HG02938 (cell line): Measurements from ENCODE around the gene RAD23B.
"Not testable (repeated sequence)": the region's sequence is repeated elsewhere in the genome, so short reads cannot be mapped to it uniquely, and the experiment has no call there.

ENCODE experiments used
- ATAC-seq: cut with Tn5 transposase; IDR thresholded peaks from one replicate; pipeline ENCODE4 v1.9.1; 2021; ENCODE audit warnings: mild to moderate bottlenecking, moderate library complexity; ENCODE audit not compliant: unreplicated experiment

RAD23B gene

GRCh38 chr9:107288701-107289100 lies 5.6 kb downstream of the RAD23B start:
- ATAC-seq = no peak

- ATAC-seq = no peak
Measured at GRCh38 chr9:107290619-107291018, 7.5 kb downstream of the RAD23B start.

GRCh38 chr9:107292821-107293542 lies 9.9 kb downstream of the RAD23B start:
- ATAC-seq = no peak

GRCh38 chr9:107293543-107294085 lies 10.5 kb downstream of the RAD23B start:
- no peak for ATAC-seq

GRCh38 chr9:107294756-107295155 lies 11.7 kb downstream of the RAD23B start:
- no peak for ATAC-seq

GRCh38 chr9:107295995-107296394 lies 12.9 kb downstream of the RAD23B start:
- ATAC-seq = no peak

- ATAC-seq = not testable (repeated sequence)
Measured at GRCh38 chr9:107296592-107296991, 13.5 kb downstream of the RAD23B start.

- ATAC-seq = no peak
Measured at GRCh38 chr9:107299437-107299836, 16.4 kb downstream of the RAD23B start.

- no peak for ATAC-seq
Measured at GRCh38 chr9:107306308-107306707, 23.2 kb downstream of the RAD23B start.

- no peak for ATAC-seq
Measured at GRCh38 chr9:107307331-107307730, 24.3 kb downstream of the RAD23B start.

GRCh38 chr9:107308461-107308860 lies 25.4 kb downstream of the RAD23B start:
- ATAC-seq = no peak

- ATAC-seq = peak; percentile 89
Measured at GRCh38 chr9:107309271-107309670, 26.2 kb downstream of the RAD23B start.

- no peak for ATAC-seq
Measured at GRCh38 chr9:107312376-107313050, 29.4 kb downstream of the RAD23B start.

GRCh38 chr9:107313555-107314096 lies 30.5 kb downstream of the RAD23B start:
- no peak for ATAC-seq

- no peak for ATAC-seq
Measured at GRCh38 chr9:107314763-107315162, 31.7 kb downstream of the RAD23B start.

- no peak for ATAC-seq
Measured at GRCh38 chr9:107316795-107317661, 33.9 kb downstream of the RAD23B start.

- no peak for ATAC-seq
Measured at GRCh38 chr9:107322643-107323042, 39.6 kb downstream of the RAD23B start.

GRCh38 chr9:107323836-107324585 lies 40.9 kb downstream of the RAD23B start:
- ATAC-seq = no peak

GRCh38 chr9:107325842-107326241 lies 42.8 kb downstream of the RAD23B start:
- ATAC-seq = no peak

- no peak for ATAC-seq
Measured at GRCh38 chr9:107328510-107328909, 45.4 kb downstream of the RAD23B start.
